Left colon (tissue), 2 donors: ENCODE results near the gene GRXCR1. TPM values are rescaled to one million over a fixed set of nuclear protein-coding genes. Genes with fewer than 3 reads are reported as not detected.

Source experiments
- ATAC-seq: fragments of 200-7000 bp; cut with Tn5 transposase; one replicate; pipeline ENCODE4 v1.9.1; 2020; ENCODE audit warnings: mild to moderate bottlenecking, moderate library complexity
- DNase-seq, 2 donors: peaks; one replicate each; pipeline ENCODE4 v3.0.0-alpha.2; 2020
- intact Hi-C, 2 donors: fragments of 100-400 bp; cut with DNase I in 1 of 2; cut with micrococcal nuclease in 1 of 2; formaldehyde crosslinking; loops; one replicate each; pipeline versions ENCODE4 v1.11.2 to v1.14.0; 2022; cut with DNase I, micrococcal nuclease
- total RNA-seq, 2 donors: library from RNA; stranded (reverse); fragmentation: NEBNext Ultra II Directional; extraction: Animal tissue kit (Norgen Biotek cat#: 25700); gene quantifications; one replicate each; pipeline ENCODE4 v1.2.1, GENCODE V29; 2021
- donor health status: DM: no; HTN: no; CAD: no.
- donor health status: DM: yes; HTN: yes; CAD: no.

The GRXCR1 gene
- total RNA-seq, 2 donors from 2014 or later = not detected

- intact Hi-C loops = no loop called here
- ATAC-seq (no peak), DNase-seq (no peak)
Measured at GRCh38 chr4:43071069-43071468, 178.6 kb downstream of the GRXCR1 start.

Other genes with a start within 250 kb of the GRXCR1 start
- gene ATP8A1, start 235.6 kb upstream of the GRXCR1 start, total RNA-seq = 10 to 100 TPM; 64.7 to 70.5 TPM